Measurements from ENCODE around the gene SYT7.

SYT7 gene

DNA sequence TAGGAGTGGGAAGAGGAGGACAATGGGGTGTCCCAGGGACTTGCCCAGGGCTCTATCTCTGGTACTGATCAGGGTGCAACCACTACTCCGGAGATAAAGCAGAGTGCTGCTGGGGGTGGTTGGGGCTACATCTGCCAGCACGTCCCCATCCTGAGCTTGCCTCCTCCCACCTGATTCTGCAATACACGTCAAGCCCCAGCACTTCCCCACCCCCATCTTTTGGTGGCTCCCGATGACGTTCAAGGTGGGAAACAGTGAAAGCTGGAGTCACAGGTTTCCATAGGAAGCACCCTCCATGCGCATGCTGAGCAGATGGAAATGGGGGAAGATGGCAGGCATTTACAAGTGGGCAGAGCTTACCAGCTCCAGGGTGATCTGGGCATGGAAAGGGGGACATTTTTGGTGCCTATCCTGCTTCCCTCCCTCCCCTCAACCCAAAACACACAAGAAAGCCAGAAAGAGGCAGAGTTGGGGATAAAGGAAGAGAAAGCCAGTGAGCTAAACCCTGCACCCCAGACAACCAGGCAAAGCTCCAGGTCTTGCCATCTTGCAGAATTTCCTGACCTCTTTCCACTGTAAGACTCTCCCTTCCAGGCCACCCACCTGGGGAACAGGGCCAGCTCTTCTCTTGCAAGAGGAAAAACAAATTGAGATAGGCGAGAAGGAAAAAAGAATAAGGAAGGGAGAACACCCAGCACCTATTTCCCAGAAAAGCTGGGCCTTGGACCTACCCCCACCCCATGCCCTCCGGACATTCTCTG lies 15.8 kb downstream of the SYT7 start:
- DNase-seq = no peak
- Histone ChIP-seq H2BK120ac (ENCODE audit: insufficient read depth, low read length, poor library complexity) (no peak overlapping the region), H3K18ac (ENCODE audit: low read length) (no peak overlapping the region), H3K4me2 (ENCODE audit: low read length) (no peak overlapping the region), H2AFZ (ENCODE audit: insufficient read depth, low read length, poor library complexity) (no peak overlapping the region), H3K9ac (ENCODE audit: low read length) (no peak overlapping the region), H3K14ac (ENCODE audit: low read length) (no peak overlapping the region), H4K12ac (ENCODE audit: low read depth, low read length) (no peak overlapping the region), H4K91ac (ENCODE audit: low read depth, low read length) (no peak overlapping the region), H4K8ac (ENCODE audit: low read depth, low read length) (no peak overlapping the region), H2BK12ac (ENCODE audit: low read length) (no peak overlapping the region), H3K23ac (ENCODE audit: low read length) (no peak overlapping the region), H3K4me3 (ENCODE audit: low read depth, low read length) (no peak overlapping the region), H2AK5ac (ENCODE audit: low read length) (no peak overlapping the region), H3K4me1 (ENCODE audit: control insufficient read depth in 1 of 2, insufficient read depth in 2 of 2, low read length in 2 of 2) (peaks cover 4 to 5% of the 10 kb centered on the region in 2 experiments), H3K36me3 (ENCODE audit: control insufficient read depth in 1 of 2, insufficient read depth in 2 of 2, low read length in 2 of 2) (no peaks in the 10 kb centered on the region), H3K9me3 (ENCODE audit: insufficient read depth, low read depth, low read length) (no peaks in the 10 kb centered on the region), H3K4ac (ENCODE audit: low read depth, low read length) (no peak overlapping the region), H3K27ac (ENCODE audit: low read depth, low read length) (no peak overlapping the region), H3K79me2 (ENCODE audit: control insufficient read depth, insufficient read depth, low read length, poor library complexity) (no peaks in the 10 kb centered on the region), H3K27me3 (ENCODE audit: insufficient read depth, low read length) (no peaks in the 10 kb centered on the region), H3K79me1 (ENCODE audit: low read length) (no peaks in the 10 kb centered on the region), H2BK5ac (ENCODE audit: low read depth, low read length, poor library complexity) (no peak overlapping the region)
- no CpG with 5 or more reads among the region's 8 CpGs for WGBS (ENCODE audit: extremely low coverage, insufficient coverage, insufficient read length)

GRCh38 chr11:61560751-61561150 lies 20.1 kb downstream of the SYT7 start:
- no peak overlapping the region for H3K27ac ChIP-seq (ENCODE audit: low read depth, low read length)
- H4K8ac ChIP-seq (ENCODE audit: low read depth, low read length) = no peak overlapping the region
- H3K79me2 ChIP-seq (ENCODE audit: control insufficient read depth, insufficient read depth, low read length, poor library complexity) = no peaks in the 10 kb centered on the region
- H2BK5ac ChIP-seq (ENCODE audit: low read depth, low read length, poor library complexity) = no peak overlapping the region
- no peak overlapping the region for H3K4me2 ChIP-seq (ENCODE audit: low read length)
- H3K27me3 ChIP-seq (ENCODE audit: insufficient read depth, low read length) = no peaks in the 10 kb centered on the region
- H3K9ac ChIP-seq (ENCODE audit: low read length) = no peak overlapping the region
- H2BK120ac ChIP-seq (ENCODE audit: insufficient read depth, low read length, poor library complexity) = no peak overlapping the region
- no peak overlapping the region for H3K18ac ChIP-seq (ENCODE audit: low read length)
- no peak overlapping the region for H3K23ac ChIP-seq (ENCODE audit: low read length)
- WGBS (ENCODE audit: extremely low coverage, insufficient coverage, insufficient read length) = no CpG with 5 or more reads among the region's 6 CpGs
- no peak overlapping the region for H3K4ac ChIP-seq (ENCODE audit: low read depth, low read length)
- no peak overlapping the region for H3K4me3 ChIP-seq (ENCODE audit: low read depth, low read length)
- peaks cover 0 to 2% of the 10 kb centered on the region in 2 experiments for H3K4me1 ChIP-seq (ENCODE audit: control insufficient read depth in 1 of 2, insufficient read depth in 2 of 2, low read length in 2 of 2)
- no peak overlapping the region for H4K12ac ChIP-seq (ENCODE audit: low read depth, low read length)
- H2AFZ ChIP-seq (ENCODE audit: insufficient read depth, low read length, poor library complexity) = no peak overlapping the region
- no peak overlapping the region for H4K91ac ChIP-seq (ENCODE audit: low read depth, low read length)
- H3K36me3 ChIP-seq (ENCODE audit: control insufficient read depth in 1 of 2, insufficient read depth in 2 of 2, low read length in 2 of 2) = no peaks in the 10 kb centered on the region
- no peaks in the 10 kb centered on the region for H3K79me1 ChIP-seq (ENCODE audit: low read length)
- no peak overlapping the region for H2BK12ac ChIP-seq (ENCODE audit: low read length)
- no peak overlapping the region for H3K14ac ChIP-seq (ENCODE audit: low read length)
- H2AK5ac ChIP-seq (ENCODE audit: low read length) = no peak overlapping the region
- no peaks in the 10 kb centered on the region for H3K9me3 ChIP-seq (ENCODE audit: insufficient read depth, low read depth, low read length)
- DNase-seq = no peak

GRCh38 chr11:61556621-61557020 lies 24.3 kb downstream of the SYT7 start:
- H3K79me1 ChIP-seq (ENCODE audit: low read length) = no peaks in the 10 kb centered on the region
- DNase-seq = no peak
- H3K36me3 ChIP-seq (ENCODE audit: control insufficient read depth in 1 of 2, insufficient read depth in 2 of 2, low read length in 2 of 2) = no peaks in the 10 kb centered on the region
- H3K14ac ChIP-seq (ENCODE audit: low read length) = no peak overlapping the region
- H4K8ac ChIP-seq (ENCODE audit: low read depth, low read length) = no peak overlapping the region
- no peaks in the 10 kb centered on the region for H3K79me2 ChIP-seq (ENCODE audit: control insufficient read depth, insufficient read depth, low read length, poor library complexity)
- H2BK5ac ChIP-seq (ENCODE audit: low read depth, low read length, poor library complexity) = no peak overlapping the region
- H2BK120ac ChIP-seq (ENCODE audit: insufficient read depth, low read length, poor library complexity) = no peak overlapping the region
- H3K4me1 ChIP-seq (ENCODE audit: control insufficient read depth in 1 of 2, insufficient read depth in 2 of 2, low read length in 2 of 2) = peaks cover 3 to 5% of the 10 kb centered on the region in 2 experiments
- WGBS (ENCODE audit: extremely low coverage, insufficient coverage, insufficient read length) = no CpG with 5 or more reads among the region's 3 CpGs
- H3K23ac ChIP-seq (ENCODE audit: low read length) = no peak overlapping the region
- H3K9ac ChIP-seq (ENCODE audit: low read length) = no peak overlapping the region
- H2BK12ac ChIP-seq (ENCODE audit: low read length) = no peak overlapping the region
- H2AFZ ChIP-seq (ENCODE audit: insufficient read depth, low read length, poor library complexity) = no peak overlapping the region
- H2AK5ac ChIP-seq (ENCODE audit: low read length) = no peak overlapping the region
- no peak overlapping the region for H3K4me2 ChIP-seq (ENCODE audit: low read length)
- peaks cover 3% of the 10 kb centered on the region for H3K9me3 ChIP-seq (ENCODE audit: insufficient read depth, low read depth, low read length)
- peaks cover 2% of the 10 kb centered on the region for H3K27me3 ChIP-seq (ENCODE audit: insufficient read depth, low read length)
- no peak overlapping the region for H4K91ac ChIP-seq (ENCODE audit: low read depth, low read length)
- no peak overlapping the region for H3K4ac ChIP-seq (ENCODE audit: low read depth, low read length)
- no peak overlapping the region for H4K12ac ChIP-seq (ENCODE audit: low read depth, low read length)
- no peak overlapping the region for H3K27ac ChIP-seq (ENCODE audit: low read depth, low read length)
- H3K4me3 ChIP-seq (ENCODE audit: low read depth, low read length) = no peak overlapping the region
- no peak overlapping the region for H3K18ac ChIP-seq (ENCODE audit: low read length)

- peaks cover 3% of the 10 kb centered on the region for H3K9me3 ChIP-seq (ENCODE audit: insufficient read depth, low read depth, low read length)
- no peak overlapping the region for H3K9ac ChIP-seq (ENCODE audit: low read length)
- no peaks in the 10 kb centered on the region for H3K36me3 ChIP-seq (ENCODE audit: control insufficient read depth in 1 of 2, insufficient read depth in 2 of 2, low read length in 2 of 2)
- no peak overlapping the region for H2BK120ac ChIP-seq (ENCODE audit: insufficient read depth, low read length, poor library complexity)
- H3K14ac ChIP-seq (ENCODE audit: low read length) = no peak overlapping the region
- no peaks in the 10 kb centered on the region for H3K79me1 ChIP-seq (ENCODE audit: low read length)
- no peak overlapping the region for H2AK5ac ChIP-seq (ENCODE audit: low read length)
- WGBS (ENCODE audit: extremely low coverage, insufficient coverage, insufficient read length) = no CpG with 5 or more reads among the region's 10 CpGs
- H2AFZ ChIP-seq (ENCODE audit: insufficient read depth, low read length, poor library complexity) = no peak overlapping the region
- H3K23ac ChIP-seq (ENCODE audit: low read length) = no peak overlapping the region
- H3K79me2 ChIP-seq (ENCODE audit: control insufficient read depth, insufficient read depth, low read length, poor library complexity) = no peaks in the 10 kb centered on the region
- no peak overlapping the region for H4K12ac ChIP-seq (ENCODE audit: low read depth, low read length)
- H3K4me3 ChIP-seq (ENCODE audit: low read depth, low read length) = no peak overlapping the region
- peaks cover 3 to 5% of the 10 kb centered on the region in 2 experiments for H3K4me1 ChIP-seq (ENCODE audit: control insufficient read depth in 1 of 2, insufficient read depth in 2 of 2, low read length in 2 of 2)
- H2BK5ac ChIP-seq (ENCODE audit: low read depth, low read length, poor library complexity) = no peak overlapping the region
- DNase-seq = no peak
- peaks cover 2% of the 10 kb centered on the region for H3K27me3 ChIP-seq (ENCODE audit: insufficient read depth, low read length)
- H2BK12ac ChIP-seq (ENCODE audit: low read length) = no peak overlapping the region
- H3K27ac ChIP-seq (ENCODE audit: low read depth, low read length) = no peak overlapping the region
- no peak overlapping the region for H4K8ac ChIP-seq (ENCODE audit: low read depth, low read length)
- H3K4ac ChIP-seq (ENCODE audit: low read depth, low read length) = no peak overlapping the region
- no peak overlapping the region for H3K18ac ChIP-seq (ENCODE audit: low read length)
- H3K4me2 ChIP-seq (ENCODE audit: low read length) = no peak overlapping the region
- no peak overlapping the region for H4K91ac ChIP-seq (ENCODE audit: low read depth, low read length)
Observed at GRCh38 chr11:61555978-61556377, 24.9 kb downstream of the SYT7 start.

Measured in trophoblast cell (in vitro differentiated cells and primary cell).